H9 (cell line): ENCODE results near the gene BDH1. TPM values are rescaled to one million over a fixed set of nuclear protein-coding genes. Genes with fewer than 3 reads are reported as not detected.

Source experiments
- DNase-seq: peaks from one replicate; pipeline ENCODE4 v3.0.0-alpha.2; 2017
- H2AFZ ChIP-seq: one replicate; pipeline ENCODE4 v1.6.1; 2013; ENCODE audit warnings: mild to moderate bottlenecking, low read length, control low read depth, moderate library complexity
- H2AK5ac ChIP-seq: 2 replicates; pipeline ENCODE4 v1.6.1; 2013; ENCODE audit warnings: low read length, control low read depth, mixed read lengths; ENCODE audit not compliant: insufficient read length
- H2BK120ac ChIP-seq: one replicate; pipeline ENCODE4 v1.6.1; 2013; ENCODE audit warnings: low read depth, mild to moderate bottlenecking, low read length, control low read depth, inconsistent platforms; ENCODE audit not compliant: poor library complexity, severe bottlenecking
- H2BK12ac ChIP-seq: 2 replicates; pipeline ENCODE4 v1.6.1; 2013; ENCODE audit warnings: low read length, control low read depth, mixed read lengths, low read depth; ENCODE audit not compliant: insufficient read length
- H2BK15ac ChIP-seq: 2 replicates; pipeline ENCODE4 v1.6.1; 2013; ENCODE audit warnings: low read depth, low read length, control low read depth
- H2BK20ac ChIP-seq: one replicate; pipeline ENCODE4 v1.6.1; 2013; ENCODE audit warnings: low read depth, mild to moderate bottlenecking, low read length, control low read depth, inconsistent platforms; ENCODE audit not compliant: poor library complexity, severe bottlenecking
- H2BK5ac ChIP-seq: 2 replicates; pipeline ENCODE4 v1.6.1; 2013; ENCODE audit warnings: low read length, control low read depth, mixed read lengths; ENCODE audit not compliant: insufficient read length
- H3K14ac ChIP-seq: 2 replicates; pipeline ENCODE4 v1.6.1; 2013; ENCODE audit warnings: low read length, control low read depth; ENCODE audit not compliant: insufficient read depth
- H3K18ac ChIP-seq: 2 replicates; pipeline ENCODE4 v1.6.1; 2013; ENCODE audit warnings: low read depth, mild to moderate bottlenecking, mixed read lengths, low read length, control low read depth; ENCODE audit not compliant: insufficient read length
- H3K23ac ChIP-seq: 2 replicates; pipeline ENCODE4 v1.6.1; 2013; ENCODE audit warnings: low read length, control low read depth, mixed read lengths, low read depth; ENCODE audit not compliant: insufficient read length
- H3K23me2 ChIP-seq: 2 replicates; pipeline ENCODE4 v1.6.1; 2013; ENCODE audit warnings: low read depth, mild to moderate bottlenecking, mixed read lengths, low read length, control low read depth; ENCODE audit not compliant: insufficient read length, poor library complexity, severe bottlenecking
- H3K27ac ChIP-seq: 2 replicates; pipeline ENCODE4 v1.5.1; 2013; ENCODE audit warnings: low read length, control low read depth, mixed read lengths, low read depth; ENCODE audit not compliant: insufficient read length
- H3K27me3 ChIP-seq: 2 replicates; pipeline ENCODE4 v1.6.1; 2013; ENCODE audit warnings: low read length, control low read depth, inconsistent platforms; ENCODE audit not compliant: insufficient read depth
- H3K4ac ChIP-seq: 2 replicates; pipeline ENCODE4 v1.6.1; 2013; ENCODE audit warnings: low read depth, mild to moderate bottlenecking, control low read depth, inconsistent platforms, low read length, moderate library complexity
- H3K4me1 ChIP-seq: 2 replicates; pipeline ENCODE4 v1.6.1; 2013; ENCODE audit warnings: low read length, control low read depth, inconsistent platforms; ENCODE audit not compliant: insufficient read depth
- H3K4me2 ChIP-seq: 2 replicates; pipeline ENCODE4 v1.6.1; 2013; ENCODE audit warnings: low read length, control low read depth, mixed read lengths; ENCODE audit not compliant: insufficient read length, insufficient read depth
- H3K56ac ChIP-seq: 2 replicates; pipeline ENCODE4 v1.6.1; 2013; ENCODE audit warnings: low read depth, mild to moderate bottlenecking, mixed read lengths, low read length, control low read depth; ENCODE audit not compliant: insufficient read length
- H3K79me1 ChIP-seq: 2 replicates; pipeline ENCODE4 v1.6.1; 2013; ENCODE audit warnings: low read depth, mild to moderate bottlenecking, moderate library complexity, low read length, control low read depth, inconsistent platforms; ENCODE audit not compliant: insufficient read depth, poor library complexity, severe bottlenecking
- H3K79me2 ChIP-seq: 2 replicates; pipeline ENCODE4 v1.6.1; 2013; ENCODE audit warnings: low read length, control low read depth, inconsistent platforms; ENCODE audit not compliant: insufficient read depth
- H3K9ac ChIP-seq: 2 replicates; pipeline ENCODE4 v1.6.1; 2013; ENCODE audit warnings: low read length, control low read depth, mixed read lengths; ENCODE audit not compliant: insufficient read length; ENCODE audit errors: extremely low read depth
- H3K9me3 ChIP-seq: one replicate; pipeline ENCODE4 v1.6.1; 2013; ENCODE audit warnings: low read depth, low read length, inconsistent platforms; ENCODE audit not compliant: control insufficient read depth
- H3T11ph ChIP-seq: one replicate; pipeline ENCODE4 v1.6.1; 2013; ENCODE audit warnings: mild to moderate bottlenecking, low read length, control low read depth, inconsistent platforms
- H4K20me1 ChIP-seq: one replicate; pipeline ENCODE4 v1.6.1; 2013; ENCODE audit not compliant: control insufficient read depth, insufficient read length, insufficient read depth
- H4K5ac ChIP-seq: 2 replicates; pipeline ENCODE4 v1.6.1; 2013; ENCODE audit warnings: low read depth, mild to moderate bottlenecking, mixed read lengths, low read length, control low read depth; ENCODE audit not compliant: insufficient read length
- H4K8ac ChIP-seq: replicated peaks from 2 replicates; pipeline ENCODE4 v1.6.1; 2013; ENCODE audit warnings: low read length, control low read depth, mixed read lengths, low read depth; ENCODE audit not compliant: insufficient read length
- H4K91ac ChIP-seq: 2 replicates; pipeline ENCODE4 v1.6.1; 2013; ENCODE audit warnings: low read depth, mild to moderate bottlenecking, moderate library complexity, mixed read lengths, low read length, control low read depth; ENCODE audit not compliant: insufficient read length
- H3K27ac Mint-ChIP-seq, 3 experiments: 2 replicates in 2 of 3; 3 replicates in 1 of 3; pipeline ENCODE4 v1.8.0; 2020 to 2021; ENCODE audit warnings: mixed read lengths in 3 of 3, mild to moderate bottlenecking in 1 of 3, moderate library complexity in 1 of 3
- H3K27me3 Mint-ChIP-seq: 2 replicates; pipeline ENCODE4 v1.8.0; 2021; ENCODE audit warnings: low read depth, mild to moderate bottlenecking, moderate library complexity, mixed read lengths
- H3K36me3 Mint-ChIP-seq, 3 experiments: 2 replicates in 2 of 3; 3 replicates in 1 of 3; pipeline ENCODE4 v1.8.0; 2020 to 2021; ENCODE audit warnings: low read depth in 3 of 3, mixed read lengths in 3 of 3; ENCODE audit not compliant: insufficient read depth in 1 of 3
- H3K4me1 Mint-ChIP-seq, 2 experiments: 2 replicates each; pipeline ENCODE4 v1.8.0; 2020; ENCODE audit warnings: mixed read lengths in 2 of 2
- H3K4me3 Mint-ChIP-seq, 2 experiments: 2 replicates in 1 of 2; 3 replicates in 1 of 2; pipeline ENCODE4 v1.8.0; 2020 to 2021; ENCODE audit warnings: mild to moderate bottlenecking in 2 of 2, mixed read lengths in 2 of 2, moderate library complexity in 1 of 2
- H3K9me3 Mint-ChIP-seq, 2 experiments: 2 replicates in 1 of 2; 3 replicates in 1 of 2; pipeline ENCODE4 v1.8.0; 2020; ENCODE audit warnings: mild to moderate bottlenecking in 2 of 2, mixed read lengths in 2 of 2, moderate library complexity in 1 of 2
- WGBS: extraction: QIAGEN DNeasy Blood & Tissue Kit; methylation state at CpG from one replicate; pipeline ENCODE4 v1.1.7; 2013; ENCODE audit warnings: missing lambda C conversion rate, low lambda C conversion rate, mixed read lengths; ENCODE audit not compliant: insufficient read length; ENCODE audit errors: extremely low coverage; 5-methylcytosine and 5-hydroxymethylcytosine counted together
- total RNA-seq: library from RNA; stranded (reverse); gene quantifications from 2 replicates; pipeline ENCODE4 v1.2.1, GENCODE V29; 2021
- TF ChIP-seq, protein P1 (sequence below): fragments of 200-600 bp; sonication (generic); conservative IDR thresholded peaks from 3 replicates; pipeline ENCODE4 v1.8.0; 2021; ENCODE audit warnings: antibody characterized with exemption, mild to moderate bottlenecking

Gene BDH1
- total RNA-seq, 1 experiment from 2014 or later: 23.8 TPM

DNA sequence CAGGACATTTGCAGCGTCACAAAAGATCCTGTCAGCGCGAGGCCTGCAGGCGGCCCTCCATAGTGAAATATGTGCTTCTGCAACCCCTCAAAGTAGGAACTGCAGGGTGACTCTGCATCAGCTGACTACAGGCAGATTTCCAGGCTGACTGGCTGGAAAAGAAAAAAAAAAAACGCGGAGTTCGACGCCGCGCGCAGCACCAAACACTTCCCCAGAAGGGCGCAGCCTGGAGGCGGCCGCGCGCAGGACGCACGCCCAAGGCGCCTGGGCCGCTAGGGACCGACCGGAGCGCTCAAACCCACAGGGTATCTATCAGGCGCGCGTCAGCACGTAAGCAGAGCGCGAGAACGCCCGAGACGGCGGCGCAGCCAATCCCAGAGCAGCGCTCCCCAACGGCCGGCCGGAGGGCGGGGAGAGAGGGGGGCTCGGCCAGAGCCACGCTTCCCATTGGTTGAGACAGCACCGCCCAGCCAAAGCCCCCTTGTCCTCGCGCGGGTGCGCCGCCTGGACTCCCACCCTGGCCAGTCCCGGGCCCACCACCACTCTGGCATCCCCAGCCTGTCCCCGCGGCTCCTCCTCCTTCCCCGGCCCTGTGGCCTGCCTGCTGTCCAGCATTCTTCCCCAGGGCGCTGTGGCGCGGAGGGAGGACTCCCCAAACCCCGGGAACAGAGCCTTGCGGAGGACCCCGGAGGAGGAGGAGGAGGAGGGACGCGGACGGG lies 1.0 kb downstream of the BDH1 start:
- H3K4me3 Mint-ChIP-seq: peak overlapping the region; percentile 72 to 82
- peak overlapping the region in 1 of 3 experiments; percentile 89; a peak in 2 of 7 replicates for H3K27ac Mint-ChIP-seq
- Histone ChIP-seq H3K23ac (no peak overlapping the region), H3K23me2 (peaks cover 6% of the 10 kb centered on the region), H4K91ac (no peak overlapping the region), H3K9ac (no peak overlapping the region), H3K4ac (no peak overlapping the region), H2AFZ (no peak overlapping the region), H3T11ph (no peak overlapping the region), H3K18ac (peak overlapping the region; percentile 88), H4K5ac (no peak overlapping the region), H2BK12ac (no peak overlapping the region), H2BK5ac (no peak overlapping the region), H2BK15ac (no peak overlapping the region), H3K4me2 (peak overlapping the region; percentile 56), H3K14ac (peak overlapping the region; percentile 86), H3K4me1 (peaks cover 13% of the 10 kb centered on the region; the same call in 1 of the 2 replicates), H3K79me1 (no peaks in the 10 kb centered on the region), H4K20me1 (no peaks in the 10 kb centered on the region), H3K79me2 (no peaks in the 10 kb centered on the region), H3K9me3 (no peaks in the 10 kb centered on the region), H2BK120ac (no peak overlapping the region), H2BK20ac (no peak overlapping the region), H4K8ac (no peak overlapping the region), H2AK5ac (no peak overlapping the region), H3K27ac (no peak overlapping the region), H3K27me3 (no peaks in the 10 kb centered on the region), H3K56ac (no peak overlapping the region)
- WGBS: no CpG with 5 or more reads among the region's 60 CpGs
- H3K27me3 Mint-ChIP-seq: peaks cover 36% of the 10 kb centered on the region
- peak; percentile 98 for DNase-seq
- peaks cover 36 to 47% of the 10 kb centered on the region in 2 experiments for H3K4me1 Mint-ChIP-seq
- TF ChIP-seq, protein P1, sequence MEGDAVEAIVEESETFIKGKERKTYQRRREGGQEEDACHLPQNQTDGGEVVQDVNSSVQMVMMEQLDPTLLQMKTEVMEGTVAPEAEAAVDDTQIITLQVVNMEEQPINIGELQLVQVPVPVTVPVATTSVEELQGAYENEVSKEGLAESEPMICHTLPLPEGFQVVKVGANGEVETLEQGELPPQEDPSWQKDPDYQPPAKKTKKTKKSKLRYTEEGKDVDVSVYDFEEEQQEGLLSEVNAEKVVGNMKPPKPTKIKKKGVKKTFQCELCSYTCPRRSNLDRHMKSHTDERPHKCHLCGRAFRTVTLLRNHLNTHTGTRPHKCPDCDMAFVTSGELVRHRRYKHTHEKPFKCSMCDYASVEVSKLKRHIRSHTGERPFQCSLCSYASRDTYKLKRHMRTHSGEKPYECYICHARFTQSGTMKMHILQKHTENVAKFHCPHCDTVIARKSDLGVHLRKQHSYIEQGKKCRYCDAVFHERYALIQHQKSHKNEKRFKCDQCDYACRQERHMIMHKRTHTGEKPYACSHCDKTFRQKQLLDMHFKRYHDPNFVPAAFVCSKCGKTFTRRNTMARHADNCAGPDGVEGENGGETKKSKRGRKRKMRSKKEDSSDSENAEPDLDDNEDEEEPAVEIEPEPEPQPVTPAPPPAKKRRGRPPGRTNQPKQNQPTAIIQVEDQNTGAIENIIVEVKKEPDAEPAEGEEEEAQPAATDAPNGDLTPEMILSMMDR: peak; percentile 69
- peaks cover 0 to 2% of the 10 kb centered on the region in 2 experiments; a peak in 2 of 5 replicates for H3K9me3 Mint-ChIP-seq
- H3K36me3 Mint-ChIP-seq: peaks cover 0 to 4% (median 3%) of the 10 kb centered on the region in 3 experiments; a peak in 3 of 7 replicates
